ENCODE data around the gene RPS6KA2.
A peak's percentile ranks its signal among the peaks of the same experiment; 100 is the strongest.

The RPS6KA2 gene

DNA sequence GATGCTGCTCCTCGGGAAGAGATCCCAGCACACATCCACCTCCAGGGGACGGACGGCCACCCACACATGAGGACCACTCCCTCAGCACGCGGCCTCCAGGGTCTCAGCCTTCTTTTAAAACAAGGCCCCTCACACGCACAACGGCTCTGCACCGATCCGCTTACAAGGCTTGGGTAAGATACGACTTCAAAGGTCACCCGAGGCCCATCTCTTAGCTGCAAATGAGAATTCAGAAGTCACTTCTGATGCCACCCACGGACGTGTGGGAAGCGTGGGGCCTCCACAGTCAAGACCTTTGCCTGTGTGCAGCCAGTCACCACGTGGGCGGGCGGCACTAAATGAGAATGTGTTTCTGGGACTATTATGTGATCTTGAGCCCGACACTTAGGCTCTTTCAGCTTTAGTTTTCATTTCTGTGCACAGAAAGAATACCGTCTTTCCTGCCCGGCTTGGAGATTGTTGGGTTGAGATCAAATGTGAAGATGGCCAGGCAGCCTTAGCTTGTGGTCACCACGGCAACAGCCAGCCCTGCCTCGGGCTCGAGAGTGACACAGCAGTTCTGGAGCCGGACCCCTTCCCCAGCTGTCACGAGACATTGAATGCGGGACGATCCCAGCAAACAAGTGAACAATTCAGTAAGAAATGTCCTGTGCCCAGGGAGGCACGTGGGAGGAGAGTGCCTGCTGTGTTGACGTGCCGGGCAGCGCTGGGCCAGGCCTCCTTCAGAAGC lies 132.1 kb downstream of the RPS6KA2 start:
- DNase-seq (ENCODE audit: low read depth in 2 of 2) = no peak
- H3K4me3 ChIP-seq (replicated peaks in 1 of 2; ENCODE audit: low read depth in 2 of 2, low read length in 2 of 2) = no peak overlapping the region
- TF ChIP-seq, protein P1, sequence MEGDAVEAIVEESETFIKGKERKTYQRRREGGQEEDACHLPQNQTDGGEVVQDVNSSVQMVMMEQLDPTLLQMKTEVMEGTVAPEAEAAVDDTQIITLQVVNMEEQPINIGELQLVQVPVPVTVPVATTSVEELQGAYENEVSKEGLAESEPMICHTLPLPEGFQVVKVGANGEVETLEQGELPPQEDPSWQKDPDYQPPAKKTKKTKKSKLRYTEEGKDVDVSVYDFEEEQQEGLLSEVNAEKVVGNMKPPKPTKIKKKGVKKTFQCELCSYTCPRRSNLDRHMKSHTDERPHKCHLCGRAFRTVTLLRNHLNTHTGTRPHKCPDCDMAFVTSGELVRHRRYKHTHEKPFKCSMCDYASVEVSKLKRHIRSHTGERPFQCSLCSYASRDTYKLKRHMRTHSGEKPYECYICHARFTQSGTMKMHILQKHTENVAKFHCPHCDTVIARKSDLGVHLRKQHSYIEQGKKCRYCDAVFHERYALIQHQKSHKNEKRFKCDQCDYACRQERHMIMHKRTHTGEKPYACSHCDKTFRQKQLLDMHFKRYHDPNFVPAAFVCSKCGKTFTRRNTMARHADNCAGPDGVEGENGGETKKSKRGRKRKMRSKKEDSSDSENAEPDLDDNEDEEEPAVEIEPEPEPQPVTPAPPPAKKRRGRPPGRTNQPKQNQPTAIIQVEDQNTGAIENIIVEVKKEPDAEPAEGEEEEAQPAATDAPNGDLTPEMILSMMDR (IDR thresholded peaks at IDR 0.05; ENCODE audit: low read depth, low read length) = no peak

DNA sequence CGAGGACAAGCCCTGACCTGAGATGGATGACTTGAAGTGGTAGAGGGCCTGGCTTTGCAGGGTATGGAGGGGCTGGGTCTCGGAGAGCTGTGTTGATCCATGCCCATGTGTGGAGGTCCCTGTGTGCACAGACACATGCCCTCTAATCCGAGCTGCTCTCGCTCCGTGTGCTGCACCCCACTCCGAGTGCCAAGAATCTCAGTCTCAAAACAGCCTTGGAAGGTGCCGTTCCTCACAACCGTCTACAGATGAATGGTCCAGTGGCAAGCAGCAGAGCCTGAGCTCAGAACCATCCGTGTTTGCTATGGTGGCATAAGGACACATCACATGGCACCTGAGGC lies 133.0 kb downstream of the RPS6KA2 start:
- TF ChIP-seq, protein P1 (IDR thresholded peaks at IDR 0.05; ENCODE audit: low read depth, low read length) = no peak
- H3K4me3 ChIP-seq (replicated peaks in 1 of 2; ENCODE audit: low read depth in 2 of 2, low read length in 2 of 2) = no peak overlapping the region
- no peak for DNase-seq (ENCODE audit: low read depth in 2 of 2)

DNA sequence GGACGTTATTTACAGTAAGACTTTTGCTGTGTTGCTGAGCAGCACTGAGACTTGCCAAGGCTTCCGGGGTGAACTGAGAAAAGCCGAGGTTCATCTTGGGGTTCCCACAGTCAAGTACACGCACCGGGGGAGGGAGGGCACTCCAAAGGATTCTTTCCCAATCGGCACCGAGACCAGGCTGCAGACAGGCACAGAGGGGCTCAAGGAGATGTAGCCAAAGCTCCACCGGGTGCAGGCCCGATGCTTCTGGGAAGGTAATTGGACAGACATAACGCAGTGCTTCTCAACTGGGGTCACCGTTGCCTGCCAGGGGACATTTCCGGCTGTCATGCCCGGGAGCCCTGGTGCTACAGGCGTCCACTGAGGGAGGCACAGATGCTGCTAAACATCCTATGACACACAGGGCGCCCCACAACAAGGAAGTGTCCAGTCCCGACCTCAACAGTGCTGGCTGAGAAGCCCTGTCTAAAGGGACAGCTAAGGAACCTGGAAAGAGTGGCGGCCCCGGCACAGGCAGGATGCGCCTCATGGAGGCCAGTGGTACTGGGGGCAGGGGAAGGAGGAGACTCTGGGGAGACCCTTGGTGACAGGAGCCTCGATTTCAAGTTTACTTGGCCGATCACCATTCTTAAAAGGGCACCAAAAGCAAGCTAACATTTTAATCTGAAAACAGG lies 133.5 kb downstream of the RPS6KA2 start:
- TF ChIP-seq, protein P1 (IDR thresholded peaks at IDR 0.05; ENCODE audit: low read depth, low read length) = no peak
- H3K4me3 ChIP-seq (replicated peaks in 1 of 2; ENCODE audit: low read depth in 2 of 2, low read length in 2 of 2) = no peak overlapping the region
- no peak for DNase-seq (ENCODE audit: low read depth in 2 of 2)

DNA sequence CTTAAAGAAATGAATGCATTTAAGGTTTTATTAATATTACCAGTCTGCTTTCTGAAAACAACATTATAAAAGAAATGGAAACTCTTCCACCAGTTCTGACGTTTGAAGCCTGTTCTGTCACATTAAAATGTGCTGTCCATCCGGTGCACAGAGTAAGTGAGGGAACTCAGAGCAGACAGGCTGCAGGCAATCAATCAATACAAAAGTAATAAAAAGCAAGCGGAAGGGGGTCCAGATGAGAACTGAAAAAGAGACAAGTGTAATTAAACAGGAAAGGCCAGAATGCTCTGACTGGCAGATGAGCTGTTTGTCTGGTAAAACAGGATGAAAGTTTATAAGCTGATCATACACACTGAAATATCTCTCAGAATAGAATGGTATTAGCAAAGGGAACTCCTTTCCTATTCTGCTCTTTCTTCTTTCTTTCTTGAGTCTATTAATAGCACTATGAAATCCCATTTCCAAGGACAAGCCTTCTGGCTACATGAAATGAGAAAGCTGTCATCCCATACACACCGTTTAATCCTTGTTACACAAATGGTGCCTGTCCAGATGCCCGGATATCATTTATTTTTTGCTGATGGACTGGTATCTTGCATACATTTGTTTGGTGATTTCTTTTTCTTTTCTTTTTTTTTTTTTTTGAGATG lies 134.8 kb downstream of the RPS6KA2 start:
- no peak overlapping the region for H3K4me3 ChIP-seq (replicated peaks in 1 of 2; ENCODE audit: low read depth in 2 of 2, low read length in 2 of 2)
- DNase-seq (ENCODE audit: low read depth in 2 of 2) = no peak
- TF ChIP-seq, protein P1 (IDR thresholded peaks at IDR 0.05; ENCODE audit: low read depth, low read length) = no peak

DNA sequence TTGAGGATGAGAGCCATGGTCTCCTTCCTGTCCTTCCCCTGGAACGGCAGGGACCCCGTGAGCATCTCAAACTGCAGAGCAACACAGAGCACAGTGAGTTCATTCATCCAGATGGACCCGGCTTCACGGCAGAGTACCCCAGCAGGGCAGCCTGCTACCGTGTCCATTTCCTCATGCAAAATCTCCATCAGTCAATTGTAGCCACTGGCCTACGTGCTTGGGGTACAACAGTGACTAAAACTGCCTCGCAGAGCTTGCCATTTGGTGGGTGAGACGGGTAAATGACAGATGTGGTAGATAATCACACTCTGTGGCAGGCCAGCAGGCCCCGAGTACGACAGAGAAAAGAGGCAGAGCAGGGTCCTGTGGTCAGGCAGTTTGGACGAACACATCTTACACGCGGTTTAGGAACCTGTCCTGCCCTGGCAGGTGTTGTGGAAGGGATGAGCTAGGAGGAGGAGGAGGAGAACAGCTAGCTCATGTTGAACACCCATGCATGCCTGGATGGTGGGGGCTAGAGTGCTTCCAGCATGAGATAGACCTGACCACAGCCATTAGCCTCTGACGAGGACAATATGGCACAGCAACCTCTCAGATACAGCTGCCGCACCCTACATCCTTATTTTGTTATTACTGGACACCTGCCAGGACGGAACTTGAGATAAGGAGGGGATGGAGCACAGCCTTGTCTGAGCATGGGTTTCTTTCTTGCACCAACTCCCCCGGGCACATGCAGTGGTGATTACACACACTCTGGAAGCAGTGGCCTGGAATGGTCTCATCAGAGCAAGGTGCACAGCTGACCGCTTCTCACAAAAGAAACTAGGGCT lies 136.2 kb downstream of the RPS6KA2 start:
- TF ChIP-seq, protein P1 (IDR thresholded peaks at IDR 0.05; ENCODE audit: low read depth, low read length) = no peak
- DNase-seq (ENCODE audit: low read depth in 2 of 2) = peak; percentile 69 to 73
- H3K4me3 ChIP-seq (replicated peaks in 1 of 2; ENCODE audit: low read depth in 2 of 2, low read length in 2 of 2) = no peak overlapping the region

DNA sequence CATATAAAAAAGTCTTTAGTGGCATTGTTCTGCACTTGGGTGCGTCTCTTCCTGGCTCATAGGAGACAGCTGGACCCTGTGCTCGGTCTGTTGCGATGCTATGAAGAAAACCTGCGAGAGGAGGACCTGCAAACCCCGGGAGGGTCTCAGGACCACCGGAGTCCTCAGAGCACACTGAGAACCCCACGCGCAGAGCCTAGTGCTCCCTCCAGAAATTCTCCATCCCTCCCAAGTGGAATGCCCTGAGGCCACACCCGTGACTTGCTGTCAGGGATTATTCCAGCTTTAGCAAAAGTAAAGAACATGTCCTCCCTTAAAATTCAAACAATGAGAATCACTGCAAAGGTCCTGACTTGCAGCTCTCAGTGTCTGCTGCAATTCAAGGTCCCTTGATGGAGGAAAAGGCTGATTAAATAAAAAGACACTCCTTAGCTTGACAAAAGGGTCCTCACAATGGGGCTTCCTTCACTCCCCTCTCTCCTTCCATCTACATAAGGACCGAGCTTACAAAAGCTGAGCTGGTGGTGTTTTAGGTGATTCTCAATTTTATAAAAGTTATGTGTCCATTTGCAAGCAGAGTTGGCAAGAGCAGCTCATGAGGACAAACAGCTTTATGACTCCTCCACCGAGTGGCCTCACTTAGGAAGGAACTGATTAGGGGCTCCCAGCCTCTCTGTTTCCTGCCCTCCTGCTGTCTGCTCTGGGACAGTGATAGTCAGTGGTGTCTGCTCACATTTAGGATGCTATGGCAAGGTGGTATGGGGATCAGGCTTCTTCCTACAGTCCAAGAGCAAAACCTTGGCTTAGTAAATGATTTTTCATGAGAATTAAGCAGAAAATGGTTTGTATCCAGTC lies 137.5 kb downstream of the RPS6KA2 start:
- no peak for DNase-seq (ENCODE audit: low read depth in 2 of 2)
- TF ChIP-seq, protein P1 (IDR thresholded peaks at IDR 0.05; ENCODE audit: low read depth, low read length) = no peak
- H3K4me3 ChIP-seq (replicated peaks in 1 of 2; ENCODE audit: low read depth in 2 of 2, low read length in 2 of 2) = no peak overlapping the region
